ENCODE results near the gene SMIM5.

The SMIM5 gene

GRCh38 chr17:75680431-75680830 is 47.2 kb downstream of the SMIM5 start:
- DNase-seq: no peak
- Mint-ChIP-seq H3K4me3 (no peak overlapping the region), H3K4me1 (no peaks in the 10 kb centered on the region), H3K27ac (no peak overlapping the region), H3K36me3 (ENCODE audit: low read depth) (peaks cover 37% of the 10 kb centered on the region), H3K27me3 (ENCODE audit: low read depth, poor library complexity) (no peaks in the 10 kb centered on the region), H3K9me3 (no peaks in the 10 kb centered on the region)
- TF ChIP-seq CTCF (IDR thresholded peaks at IDR 0.05): no peak

- no peak for DNase-seq
- no peaks in the 10 kb centered on the region for H3K27me3 Mint-ChIP-seq (ENCODE audit: low read depth, poor library complexity)
- no peaks in the 10 kb centered on the region for H3K4me1 Mint-ChIP-seq
- no peak overlapping the region for H3K4me3 Mint-ChIP-seq
- H3K9me3 Mint-ChIP-seq: no peaks in the 10 kb centered on the region
- H3K36me3 Mint-ChIP-seq (ENCODE audit: low read depth): peaks cover 38% of the 10 kb centered on the region
- TF ChIP-seq CTCF (IDR thresholded peaks at IDR 0.05): no peak
- H3K27ac Mint-ChIP-seq: no peak overlapping the region
These were observed 48.1 kb downstream of the SMIM5 start for GRCh38 chr17:75681289-75681688.

- Mint-ChIP-seq H3K27me3 (ENCODE audit: low read depth, poor library complexity) (no peaks in the 10 kb centered on the region), H3K4me1 (no peaks in the 10 kb centered on the region), H3K27ac (no peak overlapping the region), H3K4me3 (no peak overlapping the region), H3K36me3 (ENCODE audit: low read depth) (peaks cover 39% of the 10 kb centered on the region), H3K9me3 (no peaks in the 10 kb centered on the region)
- no peak for DNase-seq
- TF ChIP-seq CTCF (IDR thresholded peaks at IDR 0.05): no peak
These were observed 50.3 kb downstream of the SMIM5 start for GRCh38 chr17:75683583-75683982.

GRCh38 chr17:75684249-75684648 is 51.0 kb downstream of the SMIM5 start:
- TF ChIP-seq CTCF (IDR thresholded peaks at IDR 0.05): no peak
- Mint-ChIP-seq H3K4me3 (no peak overlapping the region), H3K9me3 (no peaks in the 10 kb centered on the region), H3K27ac (no peak overlapping the region), H3K36me3 (ENCODE audit: low read depth) (peaks cover 37% of the 10 kb centered on the region), H3K27me3 (ENCODE audit: low read depth, poor library complexity) (no peaks in the 10 kb centered on the region), H3K4me1 (no peaks in the 10 kb centered on the region)
- DNase-seq: no peak

GRCh38 chr17:75684924-75685323 is 51.7 kb downstream of the SMIM5 start:
- no peaks in the 10 kb centered on the region for H3K27me3 Mint-ChIP-seq (ENCODE audit: low read depth, poor library complexity)
- no peaks in the 10 kb centered on the region for H3K4me1 Mint-ChIP-seq
- no peaks in the 10 kb centered on the region for H3K9me3 Mint-ChIP-seq
- no peak for TF ChIP-seq CTCF (IDR thresholded peaks at IDR 0.05)
- no peak for DNase-seq
- peaks cover 33% of the 10 kb centered on the region for H3K36me3 Mint-ChIP-seq (ENCODE audit: low read depth)
- no peak overlapping the region for H3K4me3 Mint-ChIP-seq
- H3K27ac Mint-ChIP-seq: peak overlapping the region; percentile 68

- H3K4me1 Mint-ChIP-seq: peaks cover 2% of the 10 kb centered on the region
- H3K4me3 Mint-ChIP-seq: no peak overlapping the region
- no peak for TF ChIP-seq CTCF (IDR thresholded peaks at IDR 0.05)
- no peaks in the 10 kb centered on the region for H3K9me3 Mint-ChIP-seq
- DNase-seq: no peak
- peak overlapping the region; percentile 68 for H3K27ac Mint-ChIP-seq
- H3K27me3 Mint-ChIP-seq (ENCODE audit: low read depth, poor library complexity): no peaks in the 10 kb centered on the region
- peaks cover 29% of the 10 kb centered on the region for H3K36me3 Mint-ChIP-seq (ENCODE audit: low read depth)
These were observed 52.3 kb downstream of the SMIM5 start for GRCh38 chr17:75685499-75685898.

Measured in nephron progenitor cell (in vitro differentiated cells).